PC-9 (cell line): ENCODE data around the gene SLCO1B1. TPM values are rescaled to one million over a fixed set of nuclear protein-coding genes. Genes with fewer than 3 reads are reported as not detected.

Source experiments
- BruUV-seq: library from RNA; stranded (reverse); fragments of 400-500 nt; replicated peaks from 2 replicates; lab custom pipeline; 2021; lab: Mats Ljungman, UMichigan
- CTCF ChIA-PET: fragments of 300-600 bp; sonication (Branson Sonifier 250); formaldehyde crosslinking; loops from one replicate; lab custom pipeline; 2022; ENCODE audit warnings: antibody characterized with exemption; lab: Charles Lee
- POLR2A ChIA-PET: fragments of 300-600 bp; sonication (Branson Sonifier 250); formaldehyde crosslinking; loops from one replicate; lab custom pipeline; 2022; ENCODE audit warnings: antibody characterized with exemption; ENCODE audit not compliant: unreplicated experiment; lab: Charles Lee
- DNase-seq, 2 experiments: peaks; one replicate each; pipeline versions ENCODE4 v3.0.0 to v3.0.0-alpha.2; 2015 to 2022; ENCODE audit warnings: mixed read lengths in 1 of 2
- H2AFZ ChIP-seq: fragments of 200-600 bp; sonication (generic); 2 replicates; pipeline ENCODE4 v1.8.1; 2017; ENCODE audit warnings: antibody characterized with exemption
- H3F3A ChIP-seq: fragments of 200-600 bp; sonication (generic); 2 replicates; pipeline ENCODE4 v1.8.1; 2017; ENCODE audit warnings: antibody characterized with exemption, mild to moderate bottlenecking, low read depth; ENCODE audit not compliant: insufficient read depth
- H3K27ac ChIP-seq: fragments of 200-600 bp; sonication (generic); 2 replicates; pipeline ENCODE4 v1.6.1; 2016; ENCODE audit warnings: mixed run types
- H3K27me3 ChIP-seq: fragments of 200-600 bp; sonication (generic); 2 replicates; pipeline ENCODE4 v1.6.1; 2016; ENCODE audit warnings: low read depth, mixed run types; ENCODE audit not compliant: insufficient read depth
- H3K36me3 ChIP-seq: fragments of 200-600 bp; sonication (generic); 2 replicates; pipeline ENCODE4 v1.6.1; 2016; ENCODE audit warnings: low read depth, mixed run types
- H3K4me1 ChIP-seq: fragments of 200-600 bp; sonication (generic); replicated peaks from 2 replicates; pipeline ENCODE4 v1.6.1; 2016; ENCODE audit warnings: mixed run types; ENCODE audit not compliant: insufficient read depth
- H3K4me2 ChIP-seq: fragments of 200-600 bp; sonication (generic); 2 replicates; pipeline ENCODE4 v1.6.1; 2017; ENCODE audit warnings: mixed run types
- H3K4me3 ChIP-seq: fragments of 200-600 bp; sonication (generic); 2 replicates; pipeline ENCODE4 v1.6.1; 2016; ENCODE audit warnings: mixed run types
- H3K79me2 ChIP-seq: fragments of 200-600 bp; sonication (generic); 2 replicates; pipeline ENCODE4 v1.6.1; 2017; ENCODE audit warnings: low read depth, mixed run types
- H3K9me2 ChIP-seq: fragments of 200-600 bp; sonication (generic); 2 replicates; pipeline ENCODE4 v1.8.1; 2017; ENCODE audit warnings: mild to moderate bottlenecking; ENCODE audit not compliant: insufficient read depth
- H3K9me3 ChIP-seq: fragments of 200-600 bp; sonication (generic); 2 replicates; pipeline ENCODE4 v1.8.1; 2016; ENCODE audit warnings: low read depth; ENCODE audit not compliant: insufficient read depth
- H4K20me1 ChIP-seq: fragments of 200-600 bp; sonication (generic); 2 replicates; pipeline ENCODE4 v1.8.1; 2017; ENCODE audit not compliant: insufficient read depth
- CTCF ChIP-seq: fragments of 200-600 bp; sonication (generic); conservative IDR thresholded peaks from 2 replicates; pipeline ENCODE4 v1.6.1; 2017; ENCODE audit warnings: mixed run types, antibody characterized with exemption, mild to moderate bottlenecking, moderate library complexity
- EZH2 ChIP-seq: fragments of 200-600 bp; sonication (generic); IDR thresholded peaks from 2 replicates; pipeline ENCODE4 v1.8.0; 2017; ENCODE audit warnings: antibody characterized with exemption, low read depth
- intact Hi-C: fragments of 100-400 bp; cut with micrococcal nuclease; formaldehyde crosslinking; loops from one replicate; pipeline ENCODE4 v1.10.0; 2022; ENCODE audit not compliant: unreplicated experiment
- total RNA-seq: library from RNA; stranded (reverse); gene quantifications from 2 replicates; pipeline ENCODE4 v1.2.3, GENCODE V29; 2021

SLCO1B1 gene
- total RNA-seq, 1 experiment from 2014 or later, result 0.50 TPM

GRCh38 chr12:21151184-21151583 is 20.2 kb downstream of the SLCO1B1 start:
- no peak overlapping the region for H2AFZ ChIP-seq
- no peak for TF ChIP-seq CTCF
- TF ChIP-seq EZH2, result no peak
- H3K4me2 ChIP-seq, result no peak overlapping the region
- DNase-seq, result no peak
- no peaks in the 10 kb centered on the region for H3K4me1 ChIP-seq
- H3K27me3 ChIP-seq, result no peaks in the 10 kb centered on the region
- H3K4me3 ChIP-seq, result no peak overlapping the region
- BruUV-seq, result no TSS peak
- no peaks in the 10 kb centered on the region for H3K36me3 ChIP-seq
- no peaks in the 10 kb centered on the region for H3K9me2 ChIP-seq
- intact Hi-C loops, result no loop called here
- ChIA-PET CTCF (no interaction called here), POLR2A (no interaction called here)
- no peaks in the 10 kb centered on the region for H4K20me1 ChIP-seq
- no peaks in the 10 kb centered on the region for H3F3A ChIP-seq
- H3K9me3 ChIP-seq, result no peaks in the 10 kb centered on the region
- H3K79me2 ChIP-seq, result no peaks in the 10 kb centered on the region
- H3K27ac ChIP-seq, result no peak overlapping the region

GRCh38 chr12:21155522-21156351 is 24.7 kb downstream of the SLCO1B1 start:
- Histone ChIP-seq H3K36me3 (no peaks in the 10 kb centered on the region), H3F3A (no peaks in the 10 kb centered on the region), H3K27me3 (no peaks in the 10 kb centered on the region), H3K4me1 (no peaks in the 10 kb centered on the region), H2AFZ (no peak overlapping the region), H4K20me1 (no peaks in the 10 kb centered on the region), H3K4me3 (no peak overlapping the region), H3K27ac (no peak overlapping the region), H3K79me2 (no peaks in the 10 kb centered on the region), H3K9me3 (no peaks in the 10 kb centered on the region), H3K4me2 (no peak overlapping the region), H3K9me2 (no peaks in the 10 kb centered on the region)
- POLR2A ChIA-PET, result no interaction called here
- DNase-seq, result no peak
- BruUV-seq, result no TSS peak
- intact Hi-C loops, result no loop called here
- TF ChIP-seq CTCF (no peak), EZH2 (no peak)
- CTCF ChIA-PET, result no interaction called here

DNA sequence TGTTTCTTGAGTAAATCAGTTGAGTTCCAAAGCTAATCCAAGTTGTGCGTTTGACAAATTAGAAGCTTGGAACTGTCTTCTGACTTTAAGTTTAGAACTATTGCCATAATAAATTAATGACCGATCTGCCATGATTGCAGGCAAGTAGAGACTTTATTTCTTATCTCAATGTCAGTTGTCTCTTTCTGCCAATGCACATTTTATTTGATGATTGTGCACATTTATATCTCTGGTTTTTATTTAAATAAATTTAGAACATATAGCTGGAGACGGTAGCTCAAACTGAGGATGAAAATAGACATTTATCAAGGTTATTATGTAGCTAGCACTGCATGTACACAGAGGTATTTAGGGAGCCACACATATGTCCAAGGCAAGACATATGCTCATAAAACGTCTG is 34.1 kb downstream of the SLCO1B1 start:
- POLR2A ChIA-PET, result no interaction called here
- CTCF ChIA-PET, result no interaction called here

More for the DNA sequence above, 34.1 kb downstream of the SLCO1B1 start:
- Histone ChIP-seq H3K4me3 (no peak overlapping the region), H3K27me3 (no peaks in the 10 kb centered on the region), H3K36me3 (no peaks in the 10 kb centered on the region), H3K79me2 (no peaks in the 10 kb centered on the region), H2AFZ (no peak overlapping the region), H4K20me1 (no peaks in the 10 kb centered on the region), H3F3A (no peaks in the 10 kb centered on the region), H3K4me2 (no peak overlapping the region), H3K9me2 (no peaks in the 10 kb centered on the region), H3K9me3 (no peaks in the 10 kb centered on the region), H3K4me1 (no peaks in the 10 kb centered on the region), H3K27ac (no peak overlapping the region)
- TF ChIP-seq CTCF, result no peak
- TF ChIP-seq EZH2, result no peak
- DNase-seq, result no peak
- no TSS peak for BruUV-seq
- intact Hi-C loops, result no loop called here
